Esophagus muscularis mucosa (tissue), 3 donors: ENCODE results near the gene PPP6R3.

Experiments
- POLR2A ChIP-seq: fragments of 450-650 bp; IDR thresholded peaks from one replicate; pipeline ENCODE4 v1.6.1; 2017; ENCODE audit warnings: antibody characterized with exemption, moderate library complexity, mild to moderate bottlenecking, low read depth
- TF ChIP-seq, protein P1 (sequence below), 3 experiments: fragments of 200-600 bp in 2 of 3; fragments of 450-650 bp in 1 of 3; sonication (generic) in 2 of 3; IDR thresholded peaks; one replicate each; pipeline ENCODE4 v1.5.1; 2017 to 2019; ENCODE audit warnings: antibody characterized with exemption in 3 of 3, mild to moderate bottlenecking in 2 of 3, moderate library complexity in 1 of 3

- TF ChIP-seq, protein P1, sequence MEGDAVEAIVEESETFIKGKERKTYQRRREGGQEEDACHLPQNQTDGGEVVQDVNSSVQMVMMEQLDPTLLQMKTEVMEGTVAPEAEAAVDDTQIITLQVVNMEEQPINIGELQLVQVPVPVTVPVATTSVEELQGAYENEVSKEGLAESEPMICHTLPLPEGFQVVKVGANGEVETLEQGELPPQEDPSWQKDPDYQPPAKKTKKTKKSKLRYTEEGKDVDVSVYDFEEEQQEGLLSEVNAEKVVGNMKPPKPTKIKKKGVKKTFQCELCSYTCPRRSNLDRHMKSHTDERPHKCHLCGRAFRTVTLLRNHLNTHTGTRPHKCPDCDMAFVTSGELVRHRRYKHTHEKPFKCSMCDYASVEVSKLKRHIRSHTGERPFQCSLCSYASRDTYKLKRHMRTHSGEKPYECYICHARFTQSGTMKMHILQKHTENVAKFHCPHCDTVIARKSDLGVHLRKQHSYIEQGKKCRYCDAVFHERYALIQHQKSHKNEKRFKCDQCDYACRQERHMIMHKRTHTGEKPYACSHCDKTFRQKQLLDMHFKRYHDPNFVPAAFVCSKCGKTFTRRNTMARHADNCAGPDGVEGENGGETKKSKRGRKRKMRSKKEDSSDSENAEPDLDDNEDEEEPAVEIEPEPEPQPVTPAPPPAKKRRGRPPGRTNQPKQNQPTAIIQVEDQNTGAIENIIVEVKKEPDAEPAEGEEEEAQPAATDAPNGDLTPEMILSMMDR (IDR thresholded peaks at IDR 0.05), result no peak
- TF ChIP-seq POLR2A, result no peak
Measured at GRCh38 chr11:68528630-68529029, 68.1 kb downstream of the PPP6R3 start.
